Kidney (tissue), 14 donors: ENCODE data around the gene RNF224. TPM values are rescaled to one million over a fixed set of nuclear protein-coding genes. Genes with fewer than 3 reads are reported as not detected.

Source experiments
- DNase-seq, 5 donors: peaks; one replicate each; pipeline ENCODE4 v3.0.0-alpha.2; 2013 to 2020
- FAIRE-seq: peaks from 2 replicates; lab custom pipeline; 2012; peaks lifted over from hg19 to GRCh38; lab: Jason Lieb, UNC
- H3K27ac ChIP-seq, 2 donors: one replicate each; pipeline ENCODE4 v1.7.0; 2013; ENCODE audit warnings: low read depth in 2 of 2, low read length in 2 of 2, inconsistent platforms in 1 of 2
- H3K27me3 ChIP-seq: one replicate; pipeline ENCODE4 v1.7.1; 2013; ENCODE audit warnings: low read length, inconsistent platforms; ENCODE audit not compliant: control insufficient read depth, insufficient read depth
- H3K36me3 ChIP-seq, 3 donors: one replicate each; pipeline versions ENCODE4 v1.7.0 to v1.7.1; 2013; ENCODE audit warnings: low read length in 3 of 3, control low read depth in 1 of 3, inconsistent platforms in 1 of 3; ENCODE audit not compliant: insufficient read depth in 3 of 3, control insufficient read depth in 2 of 3
- H3K4me1 ChIP-seq, 3 donors: one replicate each; pipeline versions ENCODE4 v1.7.0 to v1.7.1; 2013; ENCODE audit warnings: low read length in 3 of 3, inconsistent platforms in 1 of 3, low read depth in 1 of 3; ENCODE audit not compliant: control insufficient read depth in 2 of 3, insufficient read depth in 2 of 3
- H3K4me3 ChIP-seq, 3 donors: one replicate each; pipeline versions ENCODE4 v1.7.0 to v1.8.1; 2013; ENCODE audit warnings: low read length in 3 of 3, control low read depth in 1 of 3, inconsistent platforms in 1 of 3
- H3K9ac ChIP-seq, 3 donors: one replicate each; pipeline versions ENCODE4 v1.7.0 to v1.7.1; 2013; ENCODE audit warnings: low read length in 3 of 3, control low read depth in 1 of 3, inconsistent platforms in 1 of 3
- H3K9me3 ChIP-seq, 3 donors: one replicate each; pipeline versions ENCODE4 v1.7.0 to v1.7.1; 2013; ENCODE audit warnings: low read length in 3 of 3, control low read depth in 1 of 3, inconsistent platforms in 1 of 3; ENCODE audit not compliant: control insufficient read depth in 2 of 3, insufficient read depth in 1 of 3
- CTCF ChIP-seq: IDR thresholded peaks from 3 replicates; pipeline ENCODE4 v1.5.1; 2012; ENCODE audit warnings: mild to moderate bottlenecking, moderate library complexity, borderline replicate concordance; ENCODE audit not compliant: insufficient read depth; ENCODE audit errors: extremely low read depth
- intact Hi-C: fragments of 100-400 bp; cut with DNase I; formaldehyde crosslinking; loops from one replicate; pipeline ENCODE4 v1.11.1; 2022
- polyA plus RNA-seq: library from polyadenylated mRNA; stranded (reverse); fragments of 350-450 nt; fragmentation: Illumina TruSeq; extraction: RNeasy Lipid Tissue Mini Kit (QIAGEN cat#74804); gene quantifications from one replicate; pipeline ENCODE4 v1.2.3, GENCODE V29; 2014; ENCODE audit warnings: low read depth, low replicate concordance; ENCODE audit not compliant: insufficient read depth
- total RNA-seq: library from RNA; stranded (reverse); fragmentation: NEBNext Ultra II Directional; extraction: Animal tissue kit (Norgen Biotek cat#: 25700); gene quantifications from one replicate; pipeline ENCODE4 v1.2.1, GENCODE V29; 2021
- donor health status: control.
- donor health status: control.
- donor health status: control.
- donor health status: control.
- donor health status: control.
- donor health status: DM: yes; HTN: yes; CAD: no.
- donor health status: Normal renal cell carcinoma (clear cell type).

RNF224 gene
- total and polyA plus RNA-seq, 2 donors from 2014 or later, result 0.80 to 0.85 TPM

GRCh38 chr9:137186385-137186784 is 40.9 kb upstream of the RNF224 start:
- Histone ChIP-seq H3K4me1 (peaks cover 4 to 39% (median 30%) of the 10 kb centered on the region in 3 donors), H3K36me3 (peaks cover 0 to 26% (median 20%) of the 10 kb centered on the region in 3 donors), H3K9ac (no peak overlapping the region), H3K27me3 (no peaks in the 10 kb centered on the region), H3K9me3 (no peaks in the 10 kb centered on the region), H3K27ac (no peak overlapping the region), H3K4me3 (no peak overlapping the region)
- intact Hi-C loops, result no loop called here
- TF ChIP-seq CTCF, result no peak
- FAIRE-seq, result no peak
- DNase-seq, result no peak

- no peak for TF ChIP-seq CTCF
- no peak for DNase-seq
- H3K9ac ChIP-seq, result peak overlapping the region in 1 of 3 donors; percentile 95
- intact Hi-C loops, result no loop called here
- FAIRE-seq, result no peak
- H3K4me3 ChIP-seq, result peak overlapping the region; percentile 70 to 94 (median 71)
- H3K27me3 ChIP-seq, result no peaks in the 10 kb centered on the region
- no peak overlapping the region for H3K27ac ChIP-seq
- H3K9me3 ChIP-seq, result no peaks in the 10 kb centered on the region
- peaks cover 4 to 43% (median 30%) of the 10 kb centered on the region in 3 donors for H3K4me1 ChIP-seq
- peaks cover 0 to 26% (median 22%) of the 10 kb centered on the region in 3 donors for H3K36me3 ChIP-seq
Measured at GRCh38 chr9:137187386-137187785, 39.9 kb upstream of the RNF224 start.

GRCh38 chr9:137188086-137188489 is 39.2 kb upstream of the RNF224 start:
- Histone ChIP-seq H3K27ac (peak overlapping the region; percentile 51 to 85), H3K4me1 (peaks cover 4 to 43% (median 30%) of the 10 kb centered on the region in 3 donors), H3K27me3 (no peaks in the 10 kb centered on the region), H3K9me3 (no peaks in the 10 kb centered on the region), H3K4me3 (peak overlapping the region; percentile 70 to 94 (median 71)), H3K9ac (peak overlapping the region; percentile 7 to 95 (median 48)), H3K36me3 (peaks cover 0 to 21% (median 17%) of the 10 kb centered on the region in 3 donors)
- intact Hi-C loops, result no loop called here
- FAIRE-seq, result no peak
- TF ChIP-seq CTCF, result no peak
- no peak for DNase-seq
